Esophagus mucosa (tissue), 1 donor: Measurements from ENCODE around the gene DAG1. TPM values are rescaled to one million over a fixed set of nuclear protein-coding genes. Genes with fewer than 3 reads are reported as not detected.
A peak's percentile ranks its signal among the peaks of the same experiment; 100 is the strongest.

Source experiments
- ATAC-seq: fragments of 200-7000 bp; cut with Tn5 transposase; one replicate; pipeline ENCODE4 v1.9.1; 2020
- total RNA-seq: library from RNA; stranded (reverse); gene quantifications from one replicate; pipeline ENCODE4 v1.2.4, GENCODE V29; 2023
- donor health status: DM: yes; HTN: yes; CAD: no.

The DAG1 gene
- total RNA-seq: 48.3 TPM

DNA sequence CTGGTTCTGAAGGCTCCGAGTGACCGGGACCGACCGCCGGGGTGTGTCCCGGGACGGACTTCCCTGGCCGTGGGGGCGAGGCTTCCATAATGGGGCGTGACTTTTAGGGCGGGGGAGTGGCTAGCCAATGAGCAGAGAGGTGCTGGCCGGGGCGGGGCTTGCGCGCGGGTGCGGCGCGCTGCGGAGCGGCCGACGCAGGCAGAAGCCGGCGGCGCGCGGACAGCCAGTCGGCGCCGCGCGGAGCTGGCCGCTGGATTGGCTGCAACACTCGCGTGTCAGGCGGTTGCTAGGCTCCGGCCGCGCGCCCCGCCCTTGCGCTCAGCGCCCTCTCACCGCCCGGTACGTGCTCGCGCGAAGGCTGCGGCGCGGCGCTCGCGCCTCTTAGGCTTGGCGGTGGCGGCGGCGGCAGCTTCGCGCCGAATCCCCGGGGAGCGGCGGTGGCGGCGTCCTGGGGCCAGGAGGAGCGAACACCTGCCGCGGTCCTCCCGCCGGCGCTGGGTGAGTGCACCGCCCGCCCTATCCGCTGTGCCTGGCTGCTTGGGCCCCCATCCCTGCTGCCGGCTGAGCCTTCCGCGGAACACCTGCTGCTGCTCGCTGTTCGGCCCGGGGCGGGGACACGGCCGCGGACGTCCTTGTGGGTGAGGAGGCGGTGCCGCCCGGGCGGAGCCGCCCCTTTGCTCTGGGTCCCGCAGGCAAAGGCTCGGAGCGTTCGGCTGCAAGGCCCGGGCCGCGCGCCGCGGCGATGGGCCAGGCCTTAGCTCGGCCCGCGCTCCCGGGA, at the start of gene DAG1:
Gene DAG1 (plus strand): TSS at position 332 of the 778 bp plus-strand sequence. CDS start 40,268 bp downstream, outside the sequence.
- ATAC-seq: peak; percentile 94

DNA sequence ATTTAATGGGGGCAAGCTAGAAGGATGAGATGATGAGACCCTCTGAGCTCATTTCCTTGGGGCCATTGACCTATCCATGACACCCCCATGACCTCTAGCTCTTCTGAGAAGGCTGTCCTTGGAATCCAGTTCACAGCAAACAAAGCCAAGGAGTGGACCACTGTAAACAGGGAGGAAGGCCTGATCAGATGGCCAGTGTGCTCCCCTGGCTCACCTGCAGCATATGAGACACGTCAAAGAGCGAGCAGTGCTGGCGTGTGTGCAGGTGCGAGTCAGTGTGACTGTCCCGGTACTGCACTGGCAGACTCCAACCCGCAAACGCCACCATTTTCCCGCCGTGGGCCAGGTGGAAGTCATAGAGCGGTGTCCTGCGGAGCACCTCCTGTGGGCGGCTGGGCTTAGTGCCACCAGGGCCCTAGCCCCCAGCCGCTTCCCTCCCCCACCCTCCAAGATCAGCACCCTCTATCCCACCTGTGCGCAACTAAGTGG, 48.1 kb upstream of the DAG1 start:
- peak; percentile 5 for ATAC-seq

DNA sequence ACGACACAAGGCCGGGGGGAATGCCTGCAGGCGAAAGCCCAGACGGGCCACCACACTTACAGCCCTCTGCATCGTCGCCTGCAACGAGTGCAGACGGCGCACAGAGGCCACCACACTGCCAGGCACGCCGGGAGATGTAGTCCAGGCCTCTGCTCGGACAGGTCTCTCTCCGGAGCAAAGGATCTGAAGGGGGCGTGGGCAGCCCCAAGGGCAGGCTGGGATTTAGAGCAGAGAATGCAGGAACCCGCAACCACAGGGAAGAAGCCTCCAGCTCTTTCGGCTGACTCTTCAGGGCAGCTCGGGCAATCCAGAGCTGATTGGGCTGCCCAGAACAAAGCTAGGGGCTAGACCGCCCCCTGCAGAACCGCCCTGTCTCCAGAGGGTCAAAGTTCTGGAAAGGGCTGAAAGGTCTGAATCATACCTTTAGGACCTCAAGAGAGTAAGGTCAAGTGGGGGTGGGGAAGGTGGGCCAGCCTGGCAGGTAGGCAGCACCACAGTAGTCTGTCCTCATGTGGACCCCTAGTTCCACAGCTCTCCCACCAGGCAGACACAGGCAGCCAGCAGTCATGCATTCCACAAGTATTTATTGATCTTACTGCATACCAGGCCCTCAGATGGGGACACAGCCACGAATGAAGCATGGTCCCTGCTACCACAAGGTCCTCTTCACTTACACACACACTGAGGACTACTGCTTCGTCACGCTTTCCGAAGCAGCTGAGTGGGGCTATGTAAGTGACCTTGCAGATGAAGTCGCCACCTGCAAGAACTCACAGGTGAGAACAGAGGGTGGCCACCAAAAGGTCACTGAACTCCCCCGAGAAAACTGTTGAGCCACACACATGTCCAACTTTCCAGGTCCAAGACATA, 47.5 kb upstream of the DAG1 start, which contains the start of gene AMT:
Gene AMT (minus strand): TSS at position 95 of the 870 bp plus-strand sequence. CDS start 23 bp downstream, at position 72.
- peak; percentile 20 for ATAC-seq

DNA sequence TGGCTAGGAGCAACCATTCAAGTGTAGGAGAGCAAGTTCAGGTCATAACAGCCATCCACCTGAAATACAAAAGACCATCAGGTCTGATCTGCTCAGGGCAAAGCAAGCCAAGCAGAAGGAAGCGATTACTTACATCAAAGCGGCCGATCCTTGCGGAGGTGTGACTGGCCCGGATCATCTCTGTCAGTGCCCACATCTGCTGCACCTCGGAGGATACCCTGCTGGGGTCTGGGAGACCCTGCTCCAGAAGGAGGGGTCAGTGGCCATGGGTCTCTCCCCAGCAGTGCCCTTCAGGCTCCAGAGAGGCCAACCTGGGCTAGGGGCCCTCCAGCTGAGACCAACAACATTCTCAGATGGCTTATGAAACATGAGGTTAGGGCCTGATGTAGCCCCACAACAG, 45.3 kb upstream of the DAG1 start:
- ATAC-seq: no peak

DNA sequence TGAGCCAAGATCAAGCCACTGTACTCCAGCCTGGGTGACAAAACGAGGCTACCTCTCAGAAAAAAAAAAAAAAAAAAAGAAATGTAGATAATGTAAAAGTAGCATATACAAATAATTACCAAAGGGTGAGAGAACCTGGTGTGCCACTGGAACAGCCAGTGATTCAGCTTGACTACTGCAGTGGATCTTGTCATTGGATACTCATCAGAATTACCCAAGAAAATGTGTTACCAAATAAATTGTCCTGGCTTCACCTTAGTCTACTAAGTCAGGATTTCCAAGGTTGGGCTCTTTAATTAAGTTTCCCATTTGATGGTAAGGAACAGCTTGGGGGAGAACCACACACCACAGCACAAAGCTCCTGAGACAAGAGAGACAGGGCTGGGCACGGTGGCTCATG, 42.5 kb upstream of the DAG1 start:
- ATAC-seq: no peak

DNA sequence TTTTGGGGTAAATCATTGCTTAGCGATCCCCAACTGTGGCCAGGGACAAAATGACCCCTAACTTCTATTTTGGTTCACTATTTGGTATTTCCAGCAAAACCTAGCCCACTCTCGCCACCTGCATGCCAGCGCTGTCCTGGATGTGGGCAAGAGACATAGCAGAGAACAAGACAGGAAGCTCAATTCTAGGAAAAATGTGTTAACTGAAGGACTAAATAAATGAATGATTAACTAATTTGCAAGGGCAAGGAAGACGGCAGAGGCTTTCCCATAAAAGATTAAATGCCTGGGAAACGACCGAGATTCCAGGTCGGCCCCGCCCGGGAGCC, 41.4 kb upstream of the DAG1 start:
- ATAC-seq: no peak

DNA sequence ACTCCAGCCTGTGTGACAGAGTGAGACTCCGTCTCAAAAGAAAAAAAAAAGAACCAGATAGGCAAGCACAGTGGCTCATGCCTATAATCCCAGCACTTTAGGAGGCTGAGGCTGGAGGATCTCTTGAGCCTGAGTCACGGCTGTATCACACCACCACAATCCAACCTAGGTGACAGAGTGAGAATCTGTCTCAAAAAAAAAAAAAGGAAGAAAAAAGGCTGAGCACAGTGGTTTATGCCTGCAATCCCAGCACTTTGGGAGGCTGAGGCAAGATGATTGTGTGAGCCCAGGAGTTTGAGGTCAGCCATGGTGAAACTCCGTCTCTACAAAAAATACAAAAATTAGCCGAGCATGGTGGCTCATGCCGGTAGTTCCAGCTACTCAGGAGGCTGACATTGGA, 35.3 kb upstream of the DAG1 start:
- ATAC-seq: no peak

DNA sequence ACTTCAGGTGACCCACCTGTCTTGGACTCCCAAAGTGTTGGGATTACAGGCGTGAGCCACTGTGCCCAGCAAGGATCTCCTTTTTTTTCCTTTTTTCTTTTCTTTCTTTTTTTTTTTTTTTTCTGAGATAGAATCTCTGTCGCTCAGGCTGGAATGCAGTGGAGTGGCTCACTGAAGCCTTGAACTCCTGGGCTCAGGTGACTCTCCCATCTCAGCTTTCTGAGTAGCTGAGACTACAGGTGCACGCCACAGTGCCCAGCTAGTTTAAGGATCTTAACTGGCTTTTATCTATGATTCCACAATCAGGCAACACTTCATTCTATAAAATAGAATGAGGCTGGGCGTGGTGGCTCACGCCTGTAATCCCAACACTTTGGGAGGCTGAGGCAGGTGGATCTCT, 24.7 kb upstream of the DAG1 start:
- ATAC-seq: no peak

DNA sequence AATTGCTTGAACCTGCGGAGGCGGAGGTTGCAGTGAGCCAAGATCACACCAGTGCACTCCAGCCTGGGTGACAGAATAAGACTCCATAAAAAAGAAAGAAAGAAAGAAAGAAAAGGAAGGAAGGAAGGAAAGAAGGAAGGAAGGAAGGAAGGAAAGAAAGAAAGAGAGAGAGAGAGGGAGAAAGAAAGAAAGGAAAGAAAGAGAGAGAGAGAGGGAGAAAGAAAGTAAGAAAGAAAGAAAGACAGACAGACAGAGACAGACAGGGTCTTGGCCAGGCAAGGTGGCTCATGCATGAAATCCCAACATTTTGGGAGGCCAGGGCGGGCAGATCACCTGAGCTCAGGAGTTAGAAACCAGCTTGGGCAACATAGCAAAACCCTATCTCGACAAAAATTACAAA, 16.4 kb upstream of the DAG1 start:
- no peak for ATAC-seq

DNA sequence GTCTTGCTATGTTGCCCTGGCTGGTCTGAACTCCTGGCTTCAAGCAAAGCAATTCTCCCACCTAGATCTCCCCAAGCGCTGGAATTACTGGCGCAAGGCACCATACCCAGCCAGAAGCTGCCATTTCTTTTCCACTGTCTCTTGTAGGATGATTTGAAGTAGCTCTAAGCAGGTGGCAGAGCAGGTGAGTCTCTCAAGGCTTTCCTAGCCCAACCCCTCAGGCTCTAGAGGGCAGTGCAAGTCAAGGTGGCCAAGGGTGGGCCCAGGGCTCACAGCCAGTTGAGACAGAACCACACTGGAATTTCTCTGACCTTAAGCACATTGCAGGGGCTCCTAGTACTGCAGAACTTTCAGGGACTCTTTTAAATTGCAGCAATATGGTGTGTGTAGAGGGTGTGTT, 15.6 kb upstream of the DAG1 start:
- peak; percentile 43 for ATAC-seq

DNA sequence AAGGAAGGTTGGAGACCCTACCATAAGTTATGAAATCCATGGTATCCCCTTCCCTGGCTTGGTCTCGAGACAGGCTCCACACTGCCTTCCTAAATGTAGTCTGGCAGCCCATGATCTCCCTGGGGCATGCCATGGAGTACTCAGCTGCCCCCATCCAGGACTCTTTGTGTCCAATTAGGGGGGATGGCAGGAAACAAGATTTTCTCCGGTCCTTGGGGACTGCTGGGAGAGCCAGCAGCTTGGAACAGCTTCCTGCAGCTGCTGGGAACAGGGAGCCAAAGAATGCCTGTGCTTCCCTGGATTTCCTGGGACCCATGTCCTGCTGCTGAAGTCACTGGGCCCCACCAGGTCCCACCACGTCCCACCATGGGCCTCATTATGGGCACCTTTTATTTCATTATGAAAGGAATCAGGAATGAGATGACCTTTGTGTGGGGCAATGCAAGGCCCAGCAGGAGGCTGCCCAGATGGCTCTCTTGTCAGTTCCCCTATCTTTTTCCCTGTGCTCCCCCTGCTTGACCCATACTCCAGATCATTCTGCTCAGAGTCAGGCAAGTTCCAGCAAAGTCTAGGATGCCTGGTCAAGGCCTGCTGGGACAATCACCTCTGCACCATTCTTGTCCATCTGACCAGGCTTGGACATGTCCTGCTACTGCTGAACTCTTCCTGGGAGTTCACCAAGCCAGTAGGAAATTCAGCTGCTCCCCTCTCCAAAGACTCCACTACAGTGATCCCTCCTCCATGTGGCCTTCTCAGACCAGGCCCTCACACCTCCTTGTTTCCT, 15.0 kb upstream of the DAG1 start:
- ATAC-seq: no peak

DNA sequence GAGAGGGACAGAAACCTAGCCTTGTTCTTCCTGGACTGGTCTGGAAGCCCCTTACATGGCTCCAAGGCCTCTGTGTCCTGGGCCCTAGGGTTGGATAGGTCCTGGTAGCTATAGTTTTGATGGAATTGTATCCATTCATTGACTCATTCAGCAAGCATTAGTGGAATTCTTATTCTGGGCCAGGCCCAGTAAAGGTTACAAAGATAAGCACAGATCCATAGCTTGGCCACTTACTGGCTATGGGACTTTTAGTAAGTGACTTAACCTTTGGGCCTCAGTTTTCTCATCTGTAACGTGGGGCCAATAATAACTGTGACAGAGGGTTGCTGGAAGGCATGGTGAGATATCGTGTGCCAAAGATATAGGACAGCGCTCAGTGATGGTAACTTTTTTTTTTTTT, 13.6 kb upstream of the DAG1 start:
- ATAC-seq: no peak

DNA sequence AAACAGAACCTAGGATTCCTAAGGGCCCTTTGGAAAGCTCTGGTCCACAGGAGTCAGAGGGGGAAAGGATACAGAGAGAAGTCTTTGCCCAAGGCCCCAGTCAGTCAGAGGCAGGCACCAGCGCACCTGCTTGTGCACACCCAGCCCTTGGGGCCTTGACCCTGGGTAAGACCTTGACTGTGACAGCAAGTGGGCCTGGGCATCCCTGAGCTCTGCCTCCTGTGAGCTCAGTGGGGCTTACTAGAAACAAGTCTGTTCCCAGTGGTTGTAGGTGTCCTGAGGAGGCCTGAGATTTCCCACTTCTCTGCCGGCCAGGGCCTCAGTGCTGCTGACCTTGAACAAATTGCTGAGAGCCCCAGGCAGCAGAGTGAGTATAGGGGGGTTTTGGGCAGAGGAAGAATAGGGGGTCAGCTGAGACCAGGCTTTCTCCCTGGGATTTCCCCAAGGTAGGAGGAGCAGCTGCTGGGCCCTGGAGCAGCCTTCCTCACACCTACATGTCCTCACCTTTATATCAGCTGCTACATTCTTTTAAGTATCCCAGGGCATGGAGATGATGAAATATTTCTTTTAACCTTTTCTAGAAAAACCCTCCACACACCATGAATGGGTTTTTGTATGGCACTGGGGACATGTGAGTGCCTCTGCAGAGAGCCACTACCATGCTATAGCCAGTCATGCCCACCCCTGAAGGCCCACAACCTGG, 9.7 kb upstream of the DAG1 start:
- no peak for ATAC-seq

DNA sequence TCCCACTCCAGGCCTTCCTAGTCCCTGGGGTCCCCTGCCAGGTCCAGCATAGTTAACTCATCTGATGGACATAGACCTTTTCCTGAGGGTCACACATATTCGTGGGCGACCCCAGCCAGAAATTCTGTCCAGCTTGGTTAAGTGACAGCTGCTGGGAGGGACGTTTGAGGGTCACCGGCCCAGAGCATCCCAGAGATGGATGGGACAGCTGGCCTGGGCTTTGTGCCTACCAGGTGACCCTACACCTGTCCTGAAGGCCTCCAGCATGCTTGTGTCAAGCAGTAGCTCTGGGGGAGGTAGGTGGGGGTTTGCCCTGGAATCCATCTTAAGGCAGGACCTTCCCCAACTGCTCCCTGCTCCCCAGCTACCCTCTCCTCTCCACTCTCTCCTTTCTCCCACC, 9.1 kb upstream of the DAG1 start:
- ATAC-seq: no peak

DNA sequence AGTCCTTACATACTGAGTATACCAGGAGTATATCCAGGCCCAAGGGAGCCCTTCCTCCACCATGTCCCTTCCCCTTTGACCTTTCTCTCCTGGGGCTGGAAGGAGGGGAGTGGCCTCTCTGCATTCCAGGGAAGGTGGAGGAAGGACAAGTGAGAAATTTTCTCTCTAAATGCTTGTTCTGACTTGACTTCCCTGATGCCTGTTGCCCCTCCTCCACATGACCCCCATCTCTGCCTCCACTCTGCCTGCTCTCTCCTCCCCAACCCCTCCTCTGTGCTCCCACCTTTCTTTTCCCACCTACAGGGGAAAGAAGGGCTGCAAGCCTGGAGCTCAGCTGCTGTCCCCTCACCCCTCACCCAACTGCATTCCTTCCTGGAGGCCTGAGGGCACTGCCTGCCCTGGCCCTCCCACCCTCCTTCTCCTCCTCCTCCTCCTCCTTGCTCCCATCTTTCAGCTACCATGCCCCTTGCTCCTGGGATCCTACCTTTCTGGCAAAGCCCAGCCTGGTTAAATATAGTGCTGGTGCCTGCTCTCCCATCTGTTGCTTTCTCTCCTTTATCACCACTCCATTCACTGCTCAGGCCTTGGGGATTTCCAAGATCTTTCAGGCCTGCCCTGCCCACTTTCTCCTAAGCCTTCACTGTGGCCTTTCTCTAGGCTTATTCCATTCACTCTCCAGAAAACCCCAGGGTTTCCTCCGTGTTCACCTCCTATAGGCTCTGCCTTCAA, 8.5 kb upstream of the DAG1 start:
- peak; percentile 12 for ATAC-seq

DNA sequence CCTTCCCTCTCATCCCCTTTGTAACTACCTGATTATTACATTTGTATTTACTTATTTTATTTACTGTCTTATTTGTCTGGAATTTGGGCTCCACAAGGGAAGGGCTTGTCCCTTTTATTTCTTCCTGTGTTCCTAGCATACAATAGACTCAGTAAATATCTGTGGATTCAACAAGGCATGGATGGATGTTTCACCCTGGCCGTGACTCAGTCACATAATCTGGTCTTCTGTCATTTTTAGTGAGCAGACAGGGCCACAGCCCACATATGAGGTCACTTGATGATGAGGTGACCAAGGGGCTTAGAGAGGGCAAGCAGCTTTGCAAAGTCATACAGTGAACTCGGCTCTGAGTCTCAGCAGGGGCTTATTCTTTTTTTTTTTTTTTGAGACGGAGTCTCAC, 7.8 kb upstream of the DAG1 start:
- peak; percentile 49 for ATAC-seq

DNA sequence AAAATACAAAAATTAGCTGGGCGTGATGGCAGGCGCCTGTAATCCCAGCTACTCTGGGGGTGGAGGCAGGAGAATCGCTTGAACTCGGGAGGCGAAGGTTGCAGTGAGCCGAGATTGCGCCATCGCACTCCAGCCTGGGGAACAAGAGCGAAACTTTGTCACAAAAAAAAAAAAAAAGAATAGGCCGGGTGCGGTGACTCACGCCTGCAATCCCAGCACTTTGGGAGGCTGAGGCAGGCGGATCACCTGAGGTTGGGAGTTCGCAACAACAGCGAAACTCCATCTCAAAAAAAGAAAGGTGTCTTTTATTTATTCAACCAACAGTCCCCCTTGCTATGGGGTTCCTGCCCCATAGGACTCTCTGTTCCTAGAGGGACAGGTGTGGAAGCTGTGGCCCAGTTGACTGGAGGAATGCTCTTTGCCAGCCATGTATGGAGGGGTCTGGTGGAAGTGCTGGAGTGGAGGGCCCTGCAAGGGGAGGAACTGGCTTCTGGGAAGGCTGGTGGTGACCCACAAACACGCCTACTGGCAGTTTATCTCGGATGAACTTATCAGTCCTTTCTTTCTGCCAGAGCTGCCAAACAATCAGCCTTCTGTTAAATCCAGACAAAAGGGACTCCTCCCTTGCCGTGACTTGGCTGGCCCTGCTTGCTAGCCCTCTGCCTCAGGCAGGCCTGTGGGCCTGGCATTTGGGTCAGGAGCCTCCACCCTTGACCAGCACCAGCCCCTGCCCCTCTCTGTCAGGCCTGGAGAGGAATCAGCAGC, 4.6 kb upstream of the DAG1 start:
- ATAC-seq: no peak

DNA sequence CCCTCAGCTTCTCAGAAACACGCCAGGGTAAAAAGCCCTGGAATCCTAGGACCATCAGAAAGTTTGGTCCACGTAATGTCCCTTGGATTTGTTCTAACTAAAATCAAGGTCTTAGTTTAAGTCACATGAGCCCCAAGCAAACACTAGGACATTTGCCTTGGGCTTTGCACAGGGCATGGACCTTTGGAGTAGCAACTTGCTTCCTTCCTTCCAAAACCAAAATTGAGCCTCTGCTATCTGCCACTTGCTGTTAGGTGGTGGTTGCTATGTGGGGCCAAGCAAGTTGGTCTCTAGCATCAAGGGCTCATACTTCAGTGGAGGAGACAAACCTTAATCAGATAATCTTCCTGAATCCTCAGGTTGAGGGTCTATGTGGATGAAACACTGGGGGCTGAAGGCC, 4.0 kb upstream of the DAG1 start:
- ATAC-seq: no peak

DNA sequence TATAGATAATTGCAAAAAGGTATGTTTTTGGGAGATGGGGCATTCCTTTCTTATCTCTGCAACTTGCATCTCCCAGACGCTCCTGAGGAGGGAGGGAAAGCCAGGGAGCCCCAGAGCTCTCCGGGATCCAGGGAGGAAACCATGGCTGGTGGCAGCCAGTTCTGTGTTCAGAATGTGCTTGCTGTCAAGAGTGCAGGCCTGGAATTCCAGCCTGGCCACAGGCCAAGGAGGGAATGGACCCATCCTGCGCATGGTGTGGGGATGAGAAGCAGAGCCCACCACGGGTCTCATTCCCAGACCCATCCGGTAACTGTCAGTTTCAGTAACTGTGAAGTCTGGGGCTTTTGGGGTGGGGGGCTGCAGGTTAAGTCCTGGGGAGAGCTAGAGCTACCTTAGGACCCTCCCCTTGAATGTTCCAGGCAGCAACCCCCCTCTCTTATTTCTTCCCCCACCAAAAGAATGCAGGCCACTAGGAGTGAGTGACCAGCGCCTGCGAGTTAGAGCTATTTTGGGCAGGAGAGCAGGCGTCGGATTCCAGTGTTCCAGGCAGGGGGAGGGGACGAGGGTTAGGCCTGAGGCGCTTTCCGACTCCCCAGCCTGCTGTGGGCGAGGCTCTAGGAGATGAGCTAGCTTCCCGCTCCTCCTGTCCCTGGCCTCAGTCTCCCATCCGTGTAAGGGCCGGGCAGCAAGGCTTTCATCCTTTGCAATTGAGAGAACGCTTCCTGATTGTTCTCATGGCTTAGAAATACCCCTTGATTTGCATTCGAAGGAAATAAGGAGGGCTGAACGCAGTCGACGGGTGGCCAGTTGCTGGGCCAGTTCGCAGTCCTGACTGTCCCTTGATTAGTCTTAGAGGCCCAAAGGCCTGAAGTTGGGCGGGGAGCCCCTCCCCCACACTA, 781 bp upstream of the DAG1 start:
- ATAC-seq: peak; percentile 42
